Upper lobe of left lung (tissue), 4 donors: Measurements from ENCODE around the gene DCX.

Experiments used
- POLR2AphosphoS5 ChIP-seq, 2 donors: sonication (generic); formaldehyde crosslinking; IDR thresholded peaks; one replicate each; pipeline ENCODE4 v1.5.1; 2017; ENCODE audit warnings: antibody characterized with exemption in 2 of 2
- TF ChIP-seq, protein P1 (sequence below), 6 experiments: fragments of 450-650 bp in 4 of 6; fragments of 200-600 bp in 2 of 6; sonication (generic) in 2 of 6; IDR thresholded peaks; one replicate each; pipeline ENCODE4 v1.5.1; 2016 to 2019; ENCODE audit warnings: antibody characterized with exemption in 6 of 6

DNA sequence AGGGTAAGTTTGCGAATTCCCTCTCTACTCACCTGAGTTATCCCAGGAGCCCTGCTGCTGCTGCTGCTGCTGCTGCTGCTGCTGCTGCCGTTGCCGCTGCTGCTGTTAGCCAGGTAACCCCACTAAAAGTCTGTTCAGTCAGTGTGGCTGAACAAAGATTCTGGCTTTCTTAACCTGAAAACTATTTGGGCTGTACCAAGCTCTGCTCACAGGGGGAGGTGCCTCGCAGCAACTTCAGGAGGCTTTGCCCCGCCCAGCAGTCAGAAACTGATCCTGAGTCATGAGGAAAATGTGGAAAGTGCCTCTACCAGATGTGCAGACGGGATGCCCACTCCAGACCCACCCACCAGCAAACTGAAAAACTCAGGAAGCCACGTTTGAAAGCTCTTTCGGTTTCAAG, 141.7 kb downstream of the DCX start, which contains the start of gene CAPN6:
- TF ChIP-seq, protein P1, sequence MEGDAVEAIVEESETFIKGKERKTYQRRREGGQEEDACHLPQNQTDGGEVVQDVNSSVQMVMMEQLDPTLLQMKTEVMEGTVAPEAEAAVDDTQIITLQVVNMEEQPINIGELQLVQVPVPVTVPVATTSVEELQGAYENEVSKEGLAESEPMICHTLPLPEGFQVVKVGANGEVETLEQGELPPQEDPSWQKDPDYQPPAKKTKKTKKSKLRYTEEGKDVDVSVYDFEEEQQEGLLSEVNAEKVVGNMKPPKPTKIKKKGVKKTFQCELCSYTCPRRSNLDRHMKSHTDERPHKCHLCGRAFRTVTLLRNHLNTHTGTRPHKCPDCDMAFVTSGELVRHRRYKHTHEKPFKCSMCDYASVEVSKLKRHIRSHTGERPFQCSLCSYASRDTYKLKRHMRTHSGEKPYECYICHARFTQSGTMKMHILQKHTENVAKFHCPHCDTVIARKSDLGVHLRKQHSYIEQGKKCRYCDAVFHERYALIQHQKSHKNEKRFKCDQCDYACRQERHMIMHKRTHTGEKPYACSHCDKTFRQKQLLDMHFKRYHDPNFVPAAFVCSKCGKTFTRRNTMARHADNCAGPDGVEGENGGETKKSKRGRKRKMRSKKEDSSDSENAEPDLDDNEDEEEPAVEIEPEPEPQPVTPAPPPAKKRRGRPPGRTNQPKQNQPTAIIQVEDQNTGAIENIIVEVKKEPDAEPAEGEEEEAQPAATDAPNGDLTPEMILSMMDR (IDR thresholded peaks at IDR 0.05), result no peak
- no peak for TF ChIP-seq POLR2AphosphoS5 (IDR thresholded peaks at IDR 0.05)
